Astrocyte (in vitro differentiated cells and primary cell): ENCODE measurements around the gene RGS11.

Source experiments
- EZH2 ChIP-seq: IDR thresholded peaks from 2 replicates; pipeline ENCODE4 v1.6.1; 2012; ENCODE audit warnings: mild to moderate bottlenecking, low read length, inconsistent platforms; ENCODE audit not compliant: insufficient read depth
- TF ChIP-seq, protein P1 (sequence below): IDR thresholded peaks from 2 replicates; pipeline ENCODE4 v1.5.1; 2011; ENCODE audit warnings: low read depth, mild to moderate bottlenecking, inconsistent platforms, low read length, moderate library complexity; ENCODE audit not compliant: insufficient read depth

DNA sequence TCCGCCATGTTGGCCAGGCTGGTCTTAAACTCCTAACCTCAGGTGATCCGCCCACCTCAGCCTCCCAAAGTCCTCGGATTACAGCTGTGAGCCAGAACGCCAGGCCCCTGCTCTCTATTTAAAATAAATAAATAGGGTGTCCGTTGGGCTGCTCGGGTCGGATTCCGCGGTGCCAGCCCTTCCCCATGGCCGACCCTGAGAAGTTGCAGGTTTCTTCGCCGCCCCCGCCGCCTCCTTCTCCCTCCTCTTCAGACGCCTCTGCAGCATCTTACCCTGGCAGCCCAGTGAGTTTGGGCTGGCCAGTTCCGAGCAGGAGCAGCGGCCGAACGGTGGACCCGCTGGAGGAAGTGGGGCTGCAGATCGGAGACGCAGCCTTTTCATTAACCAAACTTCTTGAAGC, 44.8 kb downstream of the RGS11 start:
- TF ChIP-seq, protein P1, sequence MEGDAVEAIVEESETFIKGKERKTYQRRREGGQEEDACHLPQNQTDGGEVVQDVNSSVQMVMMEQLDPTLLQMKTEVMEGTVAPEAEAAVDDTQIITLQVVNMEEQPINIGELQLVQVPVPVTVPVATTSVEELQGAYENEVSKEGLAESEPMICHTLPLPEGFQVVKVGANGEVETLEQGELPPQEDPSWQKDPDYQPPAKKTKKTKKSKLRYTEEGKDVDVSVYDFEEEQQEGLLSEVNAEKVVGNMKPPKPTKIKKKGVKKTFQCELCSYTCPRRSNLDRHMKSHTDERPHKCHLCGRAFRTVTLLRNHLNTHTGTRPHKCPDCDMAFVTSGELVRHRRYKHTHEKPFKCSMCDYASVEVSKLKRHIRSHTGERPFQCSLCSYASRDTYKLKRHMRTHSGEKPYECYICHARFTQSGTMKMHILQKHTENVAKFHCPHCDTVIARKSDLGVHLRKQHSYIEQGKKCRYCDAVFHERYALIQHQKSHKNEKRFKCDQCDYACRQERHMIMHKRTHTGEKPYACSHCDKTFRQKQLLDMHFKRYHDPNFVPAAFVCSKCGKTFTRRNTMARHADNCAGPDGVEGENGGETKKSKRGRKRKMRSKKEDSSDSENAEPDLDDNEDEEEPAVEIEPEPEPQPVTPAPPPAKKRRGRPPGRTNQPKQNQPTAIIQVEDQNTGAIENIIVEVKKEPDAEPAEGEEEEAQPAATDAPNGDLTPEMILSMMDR: no peak
- no peak for TF ChIP-seq EZH2
